PC-3 (cell line): ENCODE results near the gene ROBO3.

Experiments used
- CTCF ChIP-seq: fragments of 300-600 bp; sonication (generic); conservative IDR thresholded peaks from 2 replicates; pipeline ENCODE4 v1.5.1; 2017; ENCODE audit warnings: antibody characterized with exemption, low read depth, mild to moderate bottlenecking, low read length
- EZH2 ChIP-seq: fragments of 300-600 bp; sonication (generic); IDR thresholded peaks from one replicate; pipeline ENCODE4 v1.6.1; 2017; ENCODE audit warnings: antibody characterized with exemption, mild to moderate bottlenecking, low read length; ENCODE audit not compliant: unreplicated experiment

DNA sequence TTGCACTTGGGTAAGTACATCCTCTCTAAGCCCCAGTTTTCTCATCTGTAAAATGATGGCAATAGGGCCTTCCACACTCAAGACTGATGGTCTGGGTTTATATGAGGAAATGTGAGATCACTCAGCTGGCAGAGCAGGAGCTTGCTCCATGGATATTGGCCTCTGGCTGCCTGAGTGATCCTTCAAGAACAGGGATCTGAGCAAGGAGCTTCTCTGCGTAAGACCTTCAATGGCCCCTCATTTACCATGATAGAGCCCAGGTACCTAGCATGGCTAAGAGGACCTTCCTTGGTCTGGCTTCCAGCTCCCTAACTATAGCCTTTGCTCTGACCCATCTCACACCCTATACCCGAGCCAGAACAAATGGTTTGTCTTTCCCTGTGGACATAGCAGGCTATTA, 26.9 kb downstream of the ROBO3 start:
- TF ChIP-seq CTCF (no peak), EZH2 (no peak)
